ENCODE data around the gene BFSP2.

The BFSP2 gene, protein sequence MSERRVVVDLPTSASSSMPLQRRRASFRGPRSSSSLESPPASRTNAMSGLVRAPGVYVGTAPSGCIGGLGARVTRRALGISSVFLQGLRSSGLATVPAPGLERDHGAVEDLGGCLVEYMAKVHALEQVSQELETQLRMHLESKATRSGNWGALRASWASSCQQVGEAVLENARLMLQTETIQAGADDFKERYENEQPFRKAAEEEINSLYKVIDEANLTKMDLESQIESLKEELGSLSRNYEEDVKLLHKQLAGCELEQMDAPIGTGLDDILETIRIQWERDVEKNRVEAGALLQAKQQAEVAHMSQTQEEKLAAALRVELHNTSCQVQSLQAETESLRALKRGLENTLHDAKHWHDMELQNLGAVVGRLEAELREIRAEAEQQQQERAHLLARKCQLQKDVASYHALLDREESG

DNA sequence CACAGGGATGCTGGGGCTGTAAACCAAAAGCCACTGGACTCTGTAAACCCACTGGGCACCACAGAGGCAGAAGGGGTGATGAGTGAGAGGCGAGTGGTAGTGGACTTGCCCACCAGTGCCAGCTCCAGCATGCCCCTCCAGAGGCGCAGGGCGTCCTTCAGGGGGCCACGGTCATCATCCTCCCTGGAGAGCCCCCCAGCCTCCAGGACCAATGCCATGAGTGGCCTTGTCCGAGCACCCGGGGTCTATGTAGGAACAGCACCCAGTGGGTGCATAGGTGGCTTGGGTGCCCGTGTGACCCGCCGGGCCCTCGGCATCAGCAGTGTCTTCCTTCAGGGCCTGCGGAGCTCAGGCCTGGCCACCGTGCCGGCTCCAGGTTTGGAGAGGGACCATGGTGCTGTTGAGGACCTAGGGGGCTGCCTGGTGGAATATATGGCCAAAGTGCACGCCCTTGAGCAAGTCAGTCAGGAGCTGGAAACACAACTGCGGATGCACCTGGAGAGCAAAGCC, at the start of gene BFSP2:
TSS of gene BFSP2 (plus strand) at position 51 of the 510 bp plus-strand sequence. CDS start at position 79, 28 bp downstream.
- no peak for DNase-seq

DNA sequence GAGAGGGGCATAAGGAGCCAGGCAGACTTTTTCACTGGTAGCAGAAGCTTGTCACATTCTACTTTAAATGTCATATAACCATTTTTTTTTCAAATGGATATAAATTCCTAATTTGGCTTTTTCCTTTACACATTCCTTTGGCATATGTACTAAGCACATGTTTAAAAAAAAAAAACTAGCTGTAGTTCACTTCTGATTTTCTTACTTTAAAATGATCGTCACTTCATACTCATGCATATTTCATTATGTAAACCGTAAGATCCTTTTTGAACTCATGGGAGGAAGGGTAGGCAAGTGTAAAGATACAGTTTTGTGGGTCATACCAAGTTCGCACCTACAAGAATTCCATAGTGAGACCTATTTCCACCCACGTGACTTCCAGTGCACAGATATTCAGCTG, 45.1 kb upstream of the BFSP2 start:
- DNase-seq = no peak

DNA sequence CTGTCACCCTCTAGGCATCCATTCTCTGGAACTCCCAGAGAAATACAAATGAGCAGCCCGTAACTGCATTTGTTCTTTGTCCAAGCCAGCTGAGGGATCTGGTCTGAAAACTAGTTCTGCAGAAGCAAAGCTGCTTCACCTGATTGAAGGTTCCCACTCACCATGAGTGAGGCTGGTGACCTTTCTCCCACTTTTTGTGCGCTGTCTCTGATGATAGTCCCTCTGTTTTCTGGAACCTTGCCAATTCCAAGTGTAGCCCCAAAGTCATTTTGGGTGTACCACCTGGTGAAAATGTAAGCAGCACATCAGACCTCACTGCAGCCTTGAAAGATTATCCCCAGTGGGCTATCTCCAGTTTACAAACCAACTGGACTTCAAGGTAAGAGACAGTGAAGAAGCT, 39.4 kb upstream of the BFSP2 start:
- no peak for DNase-seq

DNA sequence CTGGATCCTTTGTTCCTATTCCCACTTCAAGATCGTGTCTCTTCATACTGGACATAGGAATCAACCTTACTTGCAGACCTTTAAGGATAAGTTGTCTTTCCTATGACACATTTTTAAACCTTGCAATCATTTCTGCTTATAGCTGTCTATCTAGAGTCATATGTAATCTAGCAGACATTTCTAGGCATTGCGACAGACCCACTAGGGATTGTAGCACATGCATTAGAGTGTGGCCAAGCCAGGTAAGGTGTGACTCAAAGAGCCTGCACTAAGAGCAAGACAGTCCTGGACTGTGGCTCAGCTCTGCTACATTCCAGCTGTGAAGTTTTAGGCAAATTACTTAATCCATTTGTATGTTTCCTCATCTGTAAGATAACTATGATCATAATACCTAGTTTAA, 38.8 kb upstream of the BFSP2 start:
- no peak for DNase-seq

DNA sequence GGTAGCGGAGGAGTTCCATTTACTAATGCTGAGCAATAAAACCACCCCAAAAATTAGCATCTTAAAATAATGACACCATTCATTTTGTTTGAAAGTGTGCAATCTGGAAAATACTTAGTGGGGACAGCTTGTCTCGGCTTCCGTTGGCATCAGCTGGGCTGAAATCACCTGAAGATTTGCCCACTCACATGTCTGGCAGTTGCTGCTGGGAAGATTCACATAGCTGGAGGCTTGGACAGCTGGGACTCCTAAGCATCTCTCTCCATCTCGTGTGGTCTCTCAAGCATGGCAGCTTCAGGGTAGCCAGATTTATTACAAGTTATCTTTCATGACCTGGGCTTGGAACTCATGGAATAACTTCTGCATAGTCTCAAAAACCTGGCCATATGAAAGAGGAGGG, 38.4 kb upstream of the BFSP2 start:
- DNase-seq = no peak

DNA sequence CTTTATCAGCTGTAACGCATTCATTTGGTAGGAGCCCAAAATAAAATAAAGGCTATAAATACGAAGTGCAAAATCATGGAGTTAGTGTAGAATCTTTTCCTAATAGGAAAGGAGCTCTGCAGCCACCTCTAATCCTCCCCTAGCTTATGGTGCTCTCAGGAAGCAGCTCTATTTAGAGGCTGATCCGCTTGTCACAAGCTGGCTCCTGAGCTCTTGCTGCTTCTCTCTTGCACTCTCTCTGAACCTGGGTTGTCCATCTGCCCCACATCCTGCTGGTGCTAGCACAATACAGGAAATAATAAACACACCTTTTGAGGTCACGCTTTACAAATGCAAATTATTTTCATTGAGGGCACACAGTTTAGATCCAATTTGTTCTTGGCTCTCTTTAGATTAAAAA, 37.3 kb upstream of the BFSP2 start:
- DNase-seq = no peak

DNA sequence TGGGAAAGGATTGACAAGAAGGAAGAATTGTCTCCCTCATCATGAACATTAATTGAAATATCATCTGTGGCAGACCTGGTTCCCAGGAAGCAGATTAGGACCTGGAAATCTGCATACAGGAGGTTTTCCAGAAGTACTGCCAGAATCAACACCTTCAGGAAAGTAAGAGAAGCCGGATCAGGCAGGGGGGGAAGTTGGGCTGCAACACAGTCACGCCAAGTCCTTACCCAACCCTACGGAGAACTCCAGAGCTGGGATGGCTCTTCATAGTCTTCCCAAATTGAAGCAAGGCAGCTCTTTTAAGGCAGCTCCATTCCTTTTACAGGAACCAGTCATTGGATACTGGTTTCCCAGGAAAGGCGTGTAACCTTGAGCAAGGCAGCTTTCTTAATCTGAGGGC, 35.2 kb upstream of the BFSP2 start:
- no peak for DNase-seq

DNA sequence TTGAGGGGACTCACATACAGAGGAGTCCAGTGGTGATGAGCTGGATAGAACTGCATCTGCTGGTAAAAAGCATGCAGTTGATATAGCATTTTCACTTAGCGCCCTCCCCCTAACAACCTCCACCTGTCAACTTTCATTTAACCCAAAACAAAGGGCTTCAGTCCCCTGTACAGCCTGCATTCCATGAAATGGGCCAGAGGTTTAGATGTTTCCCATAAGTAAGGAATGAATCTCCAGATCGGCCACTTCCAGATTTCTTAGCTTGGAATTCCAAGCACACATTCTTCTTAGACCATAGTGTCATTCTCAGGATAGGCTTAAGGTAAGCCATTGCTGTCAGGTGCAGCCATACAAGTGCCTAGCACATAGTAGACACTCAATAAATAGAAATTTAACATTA, 32.9 kb upstream of the BFSP2 start:
- no peak for DNase-seq

DNA sequence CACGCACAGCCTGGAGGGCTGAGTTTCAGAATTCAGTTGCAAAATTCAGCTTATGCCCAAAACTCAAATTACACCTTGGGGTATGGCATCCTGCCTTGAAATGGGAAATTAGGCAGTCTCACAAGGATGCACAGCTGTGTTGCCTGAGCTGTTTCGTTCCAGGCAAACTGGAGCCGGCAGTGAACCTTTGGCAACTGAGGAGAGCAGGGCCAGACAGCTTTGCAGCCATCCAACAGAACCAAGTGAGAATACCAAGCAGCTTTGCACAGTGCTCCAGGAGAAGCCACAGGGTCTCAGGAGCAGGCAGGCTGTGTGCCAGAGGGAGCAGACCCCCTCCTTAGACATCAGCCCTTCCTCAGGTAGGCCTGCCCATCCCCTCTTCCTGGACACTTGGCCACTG, 32.5 kb upstream of the BFSP2 start:
- no peak for DNase-seq

DNA sequence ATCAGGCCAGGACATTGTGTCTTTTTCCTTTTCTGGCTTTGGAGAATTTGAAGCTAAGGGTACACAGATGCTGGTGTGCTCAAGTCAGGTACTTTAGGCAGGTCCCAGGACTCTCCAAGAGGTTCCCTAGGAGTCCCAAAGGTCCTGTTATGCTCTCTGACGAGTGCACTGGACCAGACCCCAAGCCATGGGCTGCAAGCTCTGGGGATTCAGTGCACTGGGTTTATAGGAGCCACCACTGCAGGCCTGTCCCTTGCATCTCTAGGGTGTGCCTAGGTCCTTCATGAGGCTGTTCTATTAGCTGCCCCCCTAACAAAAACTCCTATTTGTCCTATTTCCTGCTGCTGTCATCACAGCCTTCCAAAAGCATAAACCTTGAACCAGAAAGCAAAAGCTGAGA, 31.9 kb upstream of the BFSP2 start:
- no peak for DNase-seq

DNA sequence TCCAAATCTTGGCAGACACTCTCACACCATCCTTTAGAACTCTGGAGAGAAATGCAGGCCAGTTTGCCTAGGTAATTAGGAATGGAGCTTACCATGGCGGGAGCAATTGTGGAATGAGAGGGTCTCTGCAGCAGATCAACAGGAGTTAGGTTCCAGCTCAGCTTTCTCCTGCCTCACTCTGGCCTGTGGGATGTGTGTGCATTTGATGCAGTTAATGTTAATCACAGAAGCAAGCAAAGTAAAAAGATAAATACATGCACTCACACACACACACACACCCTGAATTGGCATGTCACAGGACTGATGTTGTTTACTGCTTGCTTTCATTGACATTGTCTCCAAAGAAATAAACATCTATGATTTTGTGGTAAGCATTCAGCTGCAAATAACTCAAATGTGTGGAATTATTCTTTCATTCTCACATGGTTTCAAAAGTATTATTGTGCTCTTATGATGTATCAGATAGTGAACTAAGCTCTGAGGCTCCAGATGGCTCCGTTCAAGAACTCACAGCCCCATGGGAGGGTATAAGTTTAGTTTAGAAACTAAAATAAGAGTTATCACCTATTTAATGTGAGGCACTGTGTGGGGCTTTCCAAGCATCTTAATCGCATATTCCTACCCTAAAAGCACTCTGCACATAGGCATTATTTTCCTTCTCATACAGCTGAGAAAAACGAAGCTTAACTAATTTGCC, 31.3 kb upstream of the BFSP2 start:
- no peak for DNase-seq

DNA sequence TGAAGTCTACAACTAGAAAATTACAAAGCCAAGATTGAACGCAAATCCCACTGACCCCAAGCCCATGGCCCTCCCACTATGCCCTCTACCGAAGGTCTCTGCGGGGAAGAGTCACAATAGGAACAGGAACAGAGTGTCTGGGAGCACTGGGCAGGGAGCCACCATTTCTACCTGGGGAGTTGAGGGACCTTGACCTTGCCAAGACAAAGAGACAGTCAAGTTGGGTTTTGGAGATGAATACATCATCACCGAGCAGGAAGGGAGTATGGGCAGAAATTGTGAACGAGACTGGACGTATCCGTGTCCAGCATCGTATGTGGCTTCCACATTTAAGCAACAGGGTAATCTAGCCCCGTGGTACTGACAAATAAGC, 30.8 kb upstream of the BFSP2 start:
- no peak for DNase-seq

DNA sequence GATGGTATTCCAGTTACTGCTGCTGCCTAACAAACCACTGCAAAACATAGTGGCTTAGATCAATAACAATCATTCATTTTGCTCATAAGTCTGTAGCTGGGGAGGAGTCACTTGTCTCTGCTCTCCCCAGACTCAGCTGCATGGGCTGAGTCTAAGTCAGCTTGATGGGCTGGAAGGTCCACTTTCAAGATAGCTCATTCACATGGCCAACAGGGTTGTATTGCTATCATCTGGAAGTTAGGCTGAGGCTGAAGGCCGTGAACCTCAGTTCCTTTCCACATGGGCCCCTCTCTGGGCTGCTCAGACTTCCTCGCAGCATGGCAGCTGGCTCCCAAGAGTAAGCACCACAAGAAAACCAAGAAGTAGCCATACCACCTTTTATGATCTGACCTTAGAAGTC, 28.7 kb upstream of the BFSP2 start:
- DNase-seq = no peak

DNA sequence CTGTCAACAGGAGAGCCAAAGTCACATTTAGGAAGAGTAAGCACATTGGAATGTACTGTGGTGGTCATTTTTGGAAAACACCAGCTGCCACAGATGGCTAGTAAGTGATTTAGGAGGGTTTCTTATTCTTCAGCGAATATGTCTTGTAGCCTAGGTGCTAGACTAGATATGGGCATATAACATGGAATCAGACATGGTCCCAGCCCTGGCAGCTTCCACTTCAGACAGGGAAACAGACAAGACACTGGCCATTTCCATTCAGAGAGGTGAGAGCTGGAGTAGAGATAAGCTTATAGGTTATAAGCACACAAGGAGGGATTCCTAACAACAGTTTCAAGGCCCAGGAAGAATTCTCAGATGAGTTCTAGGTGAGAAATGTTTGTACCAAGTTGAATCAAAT, 28.2 kb upstream of the BFSP2 start:
- DNase-seq = no peak

DNA sequence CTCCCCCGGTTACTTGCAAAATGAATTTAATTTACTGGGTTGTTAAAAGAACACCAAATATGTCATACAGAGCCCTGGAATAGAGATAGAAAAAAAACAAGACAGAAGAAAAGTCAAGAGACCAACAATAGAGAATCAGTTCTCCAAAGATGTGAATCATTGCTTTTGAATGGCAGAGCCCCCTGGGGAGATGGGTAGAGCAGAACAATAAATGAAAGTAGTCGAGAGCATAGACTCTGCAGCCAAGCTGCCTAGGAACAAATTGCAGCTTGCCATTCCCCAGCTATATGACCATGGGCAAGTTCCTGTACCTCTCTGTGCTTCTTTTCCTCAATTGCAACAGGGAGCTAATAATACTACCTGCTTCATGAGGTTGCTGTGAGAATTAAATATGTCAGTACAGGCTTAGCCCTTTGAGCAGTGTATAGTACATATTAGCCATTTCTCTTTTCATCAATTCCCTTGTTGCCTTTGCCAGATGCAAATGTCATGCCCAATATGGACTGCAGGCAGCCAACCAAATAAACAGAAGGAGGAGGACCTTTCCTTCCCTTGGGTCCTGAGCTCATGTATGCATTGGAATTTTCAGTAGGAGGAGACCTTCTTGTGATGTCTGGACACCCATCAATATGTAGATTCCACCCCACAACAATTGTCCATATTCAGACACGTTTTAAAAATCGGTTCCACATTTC, 25.0 kb upstream of the BFSP2 start:
- DNase-seq = no peak

DNA sequence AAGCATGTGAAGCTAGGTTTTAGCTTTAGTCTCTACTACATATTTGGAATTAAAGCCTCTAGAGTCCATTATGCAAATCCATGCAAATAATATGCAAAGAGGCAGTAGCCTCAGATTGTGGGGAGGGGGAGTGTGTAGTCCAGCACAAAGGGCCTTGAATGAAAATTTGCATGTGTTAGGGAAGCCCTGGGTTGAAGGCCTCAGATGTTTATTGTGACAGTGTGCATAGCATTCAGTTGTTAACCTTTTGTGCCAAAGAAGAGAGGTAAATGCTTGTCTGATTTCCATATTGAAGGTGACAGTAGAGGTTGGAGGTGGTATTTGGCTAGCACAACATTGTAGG, 24.5 kb upstream of the BFSP2 start:
- no peak for DNase-seq

DNA sequence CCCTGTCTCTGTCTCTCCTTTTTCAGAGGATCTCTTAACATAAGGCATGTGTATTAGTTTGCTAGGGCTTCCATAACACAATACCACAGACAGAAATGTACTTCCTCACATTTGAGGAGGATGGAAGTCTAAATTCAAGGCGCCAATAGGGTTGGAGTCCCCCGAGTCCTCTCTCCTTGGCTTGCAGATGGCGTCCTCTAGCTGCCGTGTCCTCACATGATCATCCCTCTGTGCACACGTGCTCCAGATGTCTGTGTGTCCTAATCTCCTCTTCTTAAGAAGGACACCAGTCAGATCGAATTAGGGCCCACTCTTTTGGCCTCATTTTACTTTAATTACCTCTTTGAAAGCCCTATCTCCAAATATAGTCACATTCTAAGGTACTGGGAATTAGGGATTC, 23.0 kb upstream of the BFSP2 start:
- DNase-seq = no peak

DNA sequence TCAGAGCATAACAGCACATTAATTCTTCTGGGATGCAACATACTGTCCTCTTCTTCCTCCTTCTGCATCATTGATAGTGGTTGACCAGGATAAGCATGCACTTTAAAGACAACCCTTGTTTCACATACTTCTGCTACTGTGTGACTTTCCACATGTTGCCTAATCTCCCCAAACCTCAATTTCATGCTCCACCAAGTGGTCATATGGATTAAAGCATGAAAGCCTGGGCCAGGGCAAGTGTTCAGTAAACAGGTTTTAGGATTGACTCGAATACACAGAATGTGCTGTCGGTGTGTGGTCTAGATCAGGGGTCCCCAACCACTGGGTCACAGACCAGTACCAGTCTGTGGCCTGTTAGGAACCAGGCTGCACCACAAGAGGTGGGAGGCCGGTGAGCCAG, 22.5 kb upstream of the BFSP2 start:
- no peak for DNase-seq

DNA sequence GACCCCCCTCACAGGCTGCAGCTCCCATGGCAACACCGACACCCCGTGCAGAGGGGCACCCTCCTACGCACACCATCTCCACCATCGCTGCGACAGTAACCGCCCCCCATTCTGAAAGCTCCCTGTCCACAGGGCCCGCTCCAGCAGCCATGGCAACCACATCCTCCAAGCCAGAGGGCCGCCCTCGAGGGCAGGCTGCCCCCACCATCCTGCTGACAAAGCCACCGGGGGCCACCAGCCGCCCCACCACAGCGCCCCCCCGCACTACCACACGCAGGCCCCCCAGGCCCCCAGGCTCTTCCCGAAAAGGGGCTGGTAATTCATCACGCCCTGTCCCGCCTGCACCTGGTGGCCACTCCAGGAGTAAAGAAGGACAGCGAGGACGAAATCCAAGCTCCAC, 19.9 kb upstream of the BFSP2 start:
- no peak for DNase-seq

DNA sequence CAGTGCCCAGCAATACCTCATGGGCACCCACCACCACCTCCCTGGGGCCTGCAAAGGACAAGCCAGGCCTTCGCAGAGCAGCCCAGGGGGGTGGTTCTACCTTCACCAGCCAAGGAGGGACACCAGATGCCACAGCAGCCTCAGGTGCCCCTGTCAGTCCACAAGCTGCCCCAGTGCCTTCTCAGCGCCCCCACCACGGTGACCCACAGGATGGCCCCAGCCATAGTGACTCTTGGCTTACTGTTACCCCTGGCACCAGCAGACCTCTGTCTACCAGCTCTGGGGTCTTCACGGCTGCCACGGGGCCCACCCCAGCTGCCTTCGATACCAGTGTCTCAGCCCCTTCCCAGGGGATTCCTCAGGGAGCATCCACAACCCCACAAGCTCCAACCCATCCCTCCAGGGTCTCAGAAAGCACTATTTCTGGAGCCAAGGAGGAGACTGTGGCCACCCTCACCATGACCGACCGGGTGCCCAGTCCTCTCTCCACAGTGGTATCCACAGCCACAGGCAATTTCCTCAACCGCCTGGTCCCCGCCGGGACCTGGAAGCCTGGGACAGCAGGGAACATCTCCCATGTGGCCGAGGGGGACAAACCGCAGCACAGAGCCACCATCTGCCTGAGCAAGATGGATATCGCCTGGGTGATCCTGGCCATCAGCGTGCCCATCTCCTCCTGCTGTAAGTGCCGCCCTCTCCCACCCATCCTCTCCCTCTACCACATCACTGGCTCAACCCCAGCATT, 19.2 kb upstream of the BFSP2 start:
- no peak for DNase-seq

DNA sequence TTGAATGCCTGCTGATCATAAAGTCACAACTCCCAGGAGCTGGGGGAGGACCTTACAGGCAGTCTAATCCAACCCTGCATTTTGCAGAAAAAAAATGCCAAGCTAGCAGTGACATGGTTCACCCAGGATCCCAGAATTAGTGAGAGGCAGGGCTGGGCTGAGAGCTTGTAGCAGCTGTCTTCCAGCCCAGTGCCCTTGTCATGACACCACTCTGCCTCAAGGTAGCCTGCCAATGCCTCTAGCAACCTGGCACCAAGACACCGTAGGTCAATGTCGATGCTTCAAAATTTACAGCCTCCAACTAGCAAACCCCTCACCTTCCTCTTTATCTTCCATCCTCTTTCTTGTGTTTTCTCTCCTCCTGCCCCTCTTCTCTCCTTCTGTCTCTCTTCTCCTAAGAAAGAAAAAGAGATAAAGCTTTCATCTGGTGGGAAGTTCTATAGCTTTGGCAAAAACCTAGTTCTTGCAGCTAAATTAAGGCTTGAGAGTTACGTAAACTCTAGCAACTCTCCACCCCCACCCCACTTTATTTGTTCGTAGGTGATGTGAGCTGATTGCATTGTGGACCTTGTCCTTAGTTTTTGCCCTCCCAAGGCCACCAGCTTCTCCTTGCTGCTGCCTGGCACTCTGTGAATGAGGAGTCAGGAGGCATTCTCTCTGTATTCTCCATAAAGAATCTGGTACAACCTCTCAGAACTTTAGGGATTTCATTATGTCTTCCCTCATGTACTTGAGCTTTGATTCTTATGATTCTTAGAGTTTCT, 18.3 kb upstream of the BFSP2 start:
- DNase-seq = no peak

DNA sequence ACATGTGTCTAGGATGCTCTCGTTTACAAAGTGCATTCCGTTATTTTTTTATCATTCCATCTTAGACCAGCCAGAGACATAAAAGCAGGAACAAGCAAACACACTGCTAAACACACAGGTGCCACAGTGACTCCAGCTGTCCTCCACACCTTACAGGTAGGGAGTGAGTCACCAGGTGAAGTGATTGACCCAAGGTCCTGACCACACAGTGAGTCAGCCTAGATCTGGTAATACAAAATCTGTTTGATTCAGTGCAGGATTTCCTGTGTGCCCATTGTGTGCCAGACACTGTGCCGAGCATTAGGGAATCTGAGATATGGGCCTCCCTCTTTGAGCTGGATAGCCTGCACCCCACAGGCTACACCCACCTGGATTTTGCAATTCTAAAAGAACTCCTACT, 16.7 kb upstream of the BFSP2 start:
- DNase-seq = no peak

DNA sequence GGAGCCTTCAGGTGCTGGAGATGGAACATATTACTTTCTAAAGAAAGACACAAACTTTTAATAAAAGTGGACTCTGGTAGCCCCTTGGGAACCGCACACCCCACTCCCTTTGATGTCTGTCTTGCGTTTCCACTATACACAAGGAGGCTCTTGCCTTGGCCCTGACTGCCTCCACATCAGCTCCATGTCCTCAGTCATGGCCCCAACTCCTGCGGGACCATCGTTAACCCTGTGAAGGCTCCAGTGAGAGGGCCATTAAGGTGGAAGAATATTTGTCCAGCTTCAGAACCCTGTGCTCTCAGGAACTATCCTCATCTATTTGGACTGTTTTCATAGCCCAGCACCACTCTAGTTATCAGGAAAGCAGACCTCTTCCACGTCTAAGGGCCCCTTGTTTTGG, 16.1 kb upstream of the BFSP2 start:
- DNase-seq = no peak
